ENCODE data around the gene EFCAB11. TPM values are rescaled to one million over a fixed set of nuclear protein-coding genes. Genes with fewer than 3 reads are reported as not detected.
A peak's percentile ranks its signal among the peaks of the same experiment; 100 is the strongest.

EFCAB11 gene
- total RNA-seq, 6 donors from 2014 or later = 1.9 to 9.4 (median 4.6) TPM

DNA sequence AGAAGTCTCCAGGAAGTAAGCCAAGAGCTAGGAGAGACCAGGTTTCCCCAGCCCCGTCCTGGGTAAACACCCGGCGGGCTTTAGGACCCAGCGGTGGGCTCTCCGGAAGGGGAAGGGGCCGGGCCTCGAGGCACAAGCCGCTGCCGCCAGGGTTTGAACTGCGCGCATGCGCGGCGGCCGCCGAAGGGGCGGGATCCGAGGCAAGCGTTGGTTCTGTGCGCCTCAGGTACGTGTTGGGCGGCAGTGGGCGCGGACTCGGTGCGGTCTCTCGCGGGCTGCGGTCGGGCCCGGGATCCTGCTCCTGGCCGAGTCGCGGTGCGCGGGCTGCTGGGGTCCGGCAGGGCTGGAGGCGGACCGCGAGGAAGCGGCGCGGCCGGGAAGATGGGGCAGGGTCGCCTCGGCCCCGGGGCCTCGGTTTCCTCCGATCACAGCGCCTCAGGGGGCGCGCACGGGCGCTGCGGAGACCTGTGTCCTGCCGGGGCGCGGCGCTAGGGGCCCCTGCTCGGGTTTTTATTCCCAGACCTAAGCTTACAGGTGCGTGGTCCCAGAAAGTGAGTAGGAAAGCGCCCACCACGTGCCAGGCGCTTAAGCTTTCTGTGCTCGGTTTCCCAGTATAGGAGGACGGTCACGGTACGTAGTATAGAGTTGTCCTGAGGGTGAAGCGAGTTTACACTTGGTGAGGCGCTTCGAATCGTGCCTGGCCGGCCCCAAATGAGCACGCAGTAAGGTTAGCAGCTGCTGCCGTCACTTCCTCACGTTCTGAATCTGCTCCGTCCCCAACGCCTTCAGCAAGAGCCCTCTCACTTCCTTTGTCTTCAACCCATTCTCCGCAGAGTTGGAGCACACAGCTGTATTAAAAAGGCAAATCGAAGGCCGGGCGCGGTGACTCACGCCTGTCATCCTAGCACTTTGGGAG, 1.5 kb upstream of the EFCAB11 start, which contains the start of gene TDP1:
TDP1 (plus strand) TSS at position 183 of the 916 bp plus-strand sequence. CDS start 7,188 bp downstream, outside the sequence.
- Histone ChIP-seq H3K36me3 (no peaks in the 10 kb centered on the region), H3K4me3 (peak within 1 kb of the TSS; percentile 66 to 84 (median 74)), H3K4me1 (peaks cover 12 to 33% (median 18%) of the 10 kb centered on the region in 4 donors), H3K9me3 (no peaks in the 10 kb centered on the region), H3K27ac (peak within 1 kb of the TSS; percentile 72 to 90 (median 88)), H3K27me3 (no peaks in the 10 kb centered on the region)
- WGBS, 2 donors = 0% methylated on average over 5 to 50 of the region's 84 CpGs
- TF ChIP-seq EP300 (IDR thresholded peaks at IDR 0.05) (no peak), POLR2A (IDR thresholded peaks at IDR 0.05) (peak in 3 of 4 donors; percentile 66 to 89 (median 85)), POLR2AphosphoS5 (IDR thresholded peaks at IDR 0.05) (peak; percentile 14 to 83)
- TF ChIP-seq, protein P1, sequence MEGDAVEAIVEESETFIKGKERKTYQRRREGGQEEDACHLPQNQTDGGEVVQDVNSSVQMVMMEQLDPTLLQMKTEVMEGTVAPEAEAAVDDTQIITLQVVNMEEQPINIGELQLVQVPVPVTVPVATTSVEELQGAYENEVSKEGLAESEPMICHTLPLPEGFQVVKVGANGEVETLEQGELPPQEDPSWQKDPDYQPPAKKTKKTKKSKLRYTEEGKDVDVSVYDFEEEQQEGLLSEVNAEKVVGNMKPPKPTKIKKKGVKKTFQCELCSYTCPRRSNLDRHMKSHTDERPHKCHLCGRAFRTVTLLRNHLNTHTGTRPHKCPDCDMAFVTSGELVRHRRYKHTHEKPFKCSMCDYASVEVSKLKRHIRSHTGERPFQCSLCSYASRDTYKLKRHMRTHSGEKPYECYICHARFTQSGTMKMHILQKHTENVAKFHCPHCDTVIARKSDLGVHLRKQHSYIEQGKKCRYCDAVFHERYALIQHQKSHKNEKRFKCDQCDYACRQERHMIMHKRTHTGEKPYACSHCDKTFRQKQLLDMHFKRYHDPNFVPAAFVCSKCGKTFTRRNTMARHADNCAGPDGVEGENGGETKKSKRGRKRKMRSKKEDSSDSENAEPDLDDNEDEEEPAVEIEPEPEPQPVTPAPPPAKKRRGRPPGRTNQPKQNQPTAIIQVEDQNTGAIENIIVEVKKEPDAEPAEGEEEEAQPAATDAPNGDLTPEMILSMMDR (IDR thresholded peaks at IDR 0.05) = peak in 2 of 6 experiments; percentile 26 to 31
- DNase-seq (peak; percentile 96 to 99), ATAC-seq (ENCODE audit: low FRiP score in 2 of 2) (peak; percentile 95 to 96)

- ATAC-seq (ENCODE audit: low FRiP score in 2 of 2) = peak; percentile 8 to 36
- TF ChIP-seq POLR2AphosphoS5 (IDR thresholded peaks at IDR 0.05) (no peak), EP300 (IDR thresholded peaks at IDR 0.05) (no peak), POLR2A (IDR thresholded peaks at IDR 0.05) (no peak)
- no peaks in the 10 kb centered on the region for H3K27me3 ChIP-seq
- 3 to 6% methylated on average over 20 of the region's 20 CpGs for WGBS, 2 donors
- peak overlapping the region; percentile 72 to 90 (median 88) for H3K27ac ChIP-seq
- H3K4me1 ChIP-seq = peaks cover 12 to 33% (median 18%) of the 10 kb centered on the region in 4 donors
- no peak for DNase-seq
- no peaks in the 10 kb centered on the region for H3K36me3 ChIP-seq
- no peaks in the 10 kb centered on the region for H3K9me3 ChIP-seq
- peak overlapping the region; percentile 28 to 75 (median 69) for H3K4me3 ChIP-seq
Observed at GRCh38 chr14:89955022-89955744, 653 bp upstream of the EFCAB11 start.

DNA sequence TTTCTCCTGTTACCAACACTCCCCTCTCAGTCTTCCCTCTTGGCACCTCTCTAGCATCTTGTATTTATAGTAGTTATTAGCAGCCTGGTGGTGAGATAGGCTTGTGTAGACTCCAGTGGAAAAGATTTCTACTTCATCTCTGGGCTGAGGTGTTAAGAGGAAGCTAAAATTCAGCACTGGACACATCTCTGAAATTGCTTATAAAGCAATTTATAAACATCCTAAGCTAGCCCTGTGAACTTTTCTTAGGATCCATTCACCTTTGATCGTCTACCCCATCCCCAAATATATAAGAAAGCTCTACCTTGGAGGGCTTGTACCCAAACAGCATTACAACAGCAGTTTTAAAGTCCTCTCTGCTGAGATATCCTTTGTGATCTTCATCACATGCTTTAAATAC, 928 bp downstream of the EFCAB11 start:
- no peak for ATAC-seq (ENCODE audit: low FRiP score in 2 of 2)
- TF ChIP-seq POLR2A (IDR thresholded peaks at IDR 0.05) = no peak
- TF ChIP-seq, protein P1 (IDR thresholded peaks at IDR 0.05) = no peak
- TF ChIP-seq POLR2AphosphoS5 (IDR thresholded peaks at IDR 0.05) = no peak
- TF ChIP-seq EP300 (IDR thresholded peaks at IDR 0.05) = no peak

DNA sequence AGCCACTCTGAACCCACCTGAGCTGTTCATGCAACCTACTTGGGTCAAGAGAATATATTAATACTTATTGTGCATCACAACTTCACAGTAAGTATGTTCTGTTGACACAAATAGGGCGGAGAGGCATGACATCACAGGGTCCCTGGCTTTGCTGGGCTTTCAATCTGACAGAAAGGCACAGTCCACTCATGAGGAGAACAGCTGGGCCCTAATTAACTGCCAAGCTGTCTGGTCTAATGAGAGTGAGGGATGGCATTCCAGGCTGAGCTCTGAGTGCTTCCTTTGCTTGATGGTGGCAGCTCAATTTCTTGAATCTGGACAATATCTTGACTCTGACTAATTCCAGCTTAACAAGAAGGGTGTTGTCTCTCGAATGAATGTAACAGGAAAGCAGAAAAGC, 2.0 kb downstream of the EFCAB11 start:
- no peak overlapping the region for H3K27ac ChIP-seq
- WGBS, 2 donors = 91 to 94% methylated on average over 2 of the region's 2 CpGs

More for the DNA sequence above, 928 bp downstream of the EFCAB11 start:
- Histone ChIP-seq H3K27ac (no peak overlapping the region), H3K4me1 (peaks cover 12 to 31% (median 18%) of the 10 kb centered on the region in 4 donors), H3K9me3 (no peaks in the 10 kb centered on the region), H3K4me3 (peak overlapping the region in 1 of 4 donors; percentile 72), H3K36me3 (peaks cover 0 to 8% (median 0%) of the 10 kb centered on the region in 4 donors), H3K27me3 (no peaks in the 10 kb centered on the region)
- no peak for DNase-seq
- WGBS, 2 donors = 62 to 67% methylated on average over 1 of the region's 1 CpG

More for the DNA sequence above, 2.0 kb downstream of the EFCAB11 start:
- Histone ChIP-seq H3K36me3 (peaks cover 0 to 8% (median 0%) of the 10 kb centered on the region in 4 donors), H3K9me3 (no peaks in the 10 kb centered on the region), H3K27me3 (no peaks in the 10 kb centered on the region), H3K4me1 (peaks cover 11 to 20% (median 18%) of the 10 kb centered on the region in 4 donors), H3K4me3 (no peak overlapping the region)
- DNase-seq (no peak), ATAC-seq (ENCODE audit: low FRiP score in 2 of 2) (no peak)
- TF ChIP-seq POLR2AphosphoS5 (IDR thresholded peaks at IDR 0.05) (no peak), EP300 (IDR thresholded peaks at IDR 0.05) (no peak), POLR2A (IDR thresholded peaks at IDR 0.05) (no peak)
- TF ChIP-seq, protein P1 (IDR thresholded peaks at IDR 0.05) = no peak
